ENCODE measurements around the gene MYO3A. TPM values are rescaled to one million over a fixed set of nuclear protein-coding genes. Genes with fewer than 3 reads are reported as not detected.

Gene MYO3A
- total RNA-seq, 1 experiment from 2014 or later, result not detected

DNA sequence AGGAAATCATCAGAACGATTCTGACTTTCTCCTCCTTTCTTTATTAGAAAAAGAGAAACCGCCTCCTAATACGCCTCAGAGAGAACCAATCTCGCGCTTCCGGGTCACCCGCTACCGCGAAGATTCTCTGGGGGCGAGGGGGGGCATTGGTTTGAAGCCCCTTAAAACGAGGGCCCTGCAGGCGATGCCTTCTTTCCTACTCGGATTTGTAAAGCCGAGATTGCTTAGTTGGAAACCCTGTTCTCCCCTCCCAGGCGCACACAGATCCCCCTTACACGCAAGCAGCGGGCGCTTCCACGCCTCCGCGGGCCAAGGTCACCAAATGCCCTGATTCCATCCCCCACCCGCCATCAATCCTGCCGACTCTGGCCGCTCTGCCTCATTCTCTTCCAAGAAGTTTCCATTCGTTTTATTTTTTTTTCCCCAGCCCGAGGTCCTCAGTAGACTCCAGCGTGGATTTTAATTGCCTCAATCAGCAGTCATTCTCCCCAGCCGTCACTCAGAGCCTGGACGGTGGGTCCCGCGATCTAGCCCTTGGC is 281.4 kb downstream of the MYO3A start:
- H3K9me3 ChIP-seq (ENCODE audit: insufficient read depth, low read depth), result no peaks in the 10 kb centered on the region
- peaks cover 18% of the 10 kb centered on the region; the same call in 1 of the 2 replicates for H3K27me3 ChIP-seq (ENCODE audit: insufficient read depth, low read depth)
- no peak overlapping the region for H3K4me2 ChIP-seq
- H3K4me3 ChIP-seq, result no peak overlapping the region
- H2AFZ ChIP-seq, result no peak overlapping the region
- CTCF ChIA-PET, result no interaction called here
- intact Hi-C loops (cut with micrococcal nuclease; ENCODE audit: unreplicated experiment), result no loop called here
- H3K79me2 ChIP-seq (ENCODE audit: low read depth), result no peaks in the 10 kb centered on the region
- DNase-seq, result no peak
- no peaks in the 10 kb centered on the region for H4K20me1 ChIP-seq (ENCODE audit: insufficient read depth)
- H3K36me3 ChIP-seq (ENCODE audit: low read depth), result no peaks in the 10 kb centered on the region
- H3K27ac ChIP-seq, result no peak overlapping the region
- H3K9me2 ChIP-seq (ENCODE audit: insufficient read depth), result no peaks in the 10 kb centered on the region
- TF ChIP-seq, protein P1, sequence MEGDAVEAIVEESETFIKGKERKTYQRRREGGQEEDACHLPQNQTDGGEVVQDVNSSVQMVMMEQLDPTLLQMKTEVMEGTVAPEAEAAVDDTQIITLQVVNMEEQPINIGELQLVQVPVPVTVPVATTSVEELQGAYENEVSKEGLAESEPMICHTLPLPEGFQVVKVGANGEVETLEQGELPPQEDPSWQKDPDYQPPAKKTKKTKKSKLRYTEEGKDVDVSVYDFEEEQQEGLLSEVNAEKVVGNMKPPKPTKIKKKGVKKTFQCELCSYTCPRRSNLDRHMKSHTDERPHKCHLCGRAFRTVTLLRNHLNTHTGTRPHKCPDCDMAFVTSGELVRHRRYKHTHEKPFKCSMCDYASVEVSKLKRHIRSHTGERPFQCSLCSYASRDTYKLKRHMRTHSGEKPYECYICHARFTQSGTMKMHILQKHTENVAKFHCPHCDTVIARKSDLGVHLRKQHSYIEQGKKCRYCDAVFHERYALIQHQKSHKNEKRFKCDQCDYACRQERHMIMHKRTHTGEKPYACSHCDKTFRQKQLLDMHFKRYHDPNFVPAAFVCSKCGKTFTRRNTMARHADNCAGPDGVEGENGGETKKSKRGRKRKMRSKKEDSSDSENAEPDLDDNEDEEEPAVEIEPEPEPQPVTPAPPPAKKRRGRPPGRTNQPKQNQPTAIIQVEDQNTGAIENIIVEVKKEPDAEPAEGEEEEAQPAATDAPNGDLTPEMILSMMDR (conservative IDR thresholded peaks at IDR 0.05), result no peak
- no peak for TF ChIP-seq EZH2 (IDR thresholded peaks at IDR 0.05; ENCODE audit: low read depth)
- H3K4me1 ChIP-seq (replicated peaks; ENCODE audit: insufficient read depth), result no peaks in the 10 kb centered on the region
- POLR2A ChIA-PET (ENCODE audit: unreplicated experiment), result no interaction called here
- H3F3A ChIP-seq (ENCODE audit: insufficient read depth, low read depth), result no peaks in the 10 kb centered on the region
- no TSS peak for BruUV-seq (replicated peaks)

DNA sequence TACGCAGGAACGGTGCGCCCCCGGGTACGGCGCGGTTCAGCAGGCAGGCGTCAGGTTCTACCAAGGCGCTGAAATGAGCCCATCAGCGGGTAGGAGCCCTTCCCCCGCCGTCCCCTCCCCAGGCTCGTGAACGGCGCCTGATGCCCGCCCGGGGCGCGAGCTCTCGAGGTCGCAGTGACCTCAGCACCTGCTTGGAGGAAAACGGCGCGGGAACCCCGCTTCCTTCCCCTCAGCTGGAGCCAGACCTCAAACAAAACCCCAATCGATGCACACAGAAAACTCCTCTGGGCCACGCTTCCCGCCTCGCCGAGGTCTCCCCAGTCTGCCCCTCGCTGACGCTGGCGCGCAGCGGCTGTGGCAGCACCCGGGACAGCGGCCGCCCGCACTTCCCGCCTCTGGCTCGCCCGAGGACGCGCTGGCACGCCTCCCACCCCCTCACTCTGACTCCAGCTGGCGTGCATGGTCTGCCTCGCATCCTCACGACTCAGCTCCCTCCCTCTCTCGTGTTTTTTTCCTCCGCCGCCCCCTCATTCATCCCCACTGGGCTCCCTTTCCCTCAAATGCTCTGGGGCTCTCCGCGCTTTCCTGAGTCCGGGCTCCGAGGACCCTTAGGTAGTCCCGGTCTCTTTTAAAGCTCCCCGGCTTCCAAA is 282.0 kb downstream of the MYO3A start:
- peaks cover 18% of the 10 kb centered on the region; the same call in 1 of the 2 replicates for H3K27me3 ChIP-seq (ENCODE audit: insufficient read depth, low read depth)
- H3K4me2 ChIP-seq, result no peak overlapping the region
- TF ChIP-seq, protein P1 (conservative IDR thresholded peaks at IDR 0.05), result no peak
- TF ChIP-seq EZH2 (IDR thresholded peaks at IDR 0.05; ENCODE audit: low read depth), result no peak
- no peak for DNase-seq
- H3K27ac ChIP-seq, result no peak overlapping the region
- intact Hi-C loops (cut with micrococcal nuclease; ENCODE audit: unreplicated experiment), result no loop called here
- H3K4me1 ChIP-seq (replicated peaks; ENCODE audit: insufficient read depth), result no peaks in the 10 kb centered on the region
- no peaks in the 10 kb centered on the region for H4K20me1 ChIP-seq (ENCODE audit: insufficient read depth)
- H3K4me3 ChIP-seq, result no peak overlapping the region
- no TSS peak for BruUV-seq (replicated peaks)
- no peaks in the 10 kb centered on the region for H3K9me3 ChIP-seq (ENCODE audit: insufficient read depth, low read depth)
- H3K9me2 ChIP-seq (ENCODE audit: insufficient read depth), result no peaks in the 10 kb centered on the region
- ChIA-PET CTCF (no interaction called here), POLR2A (ENCODE audit: unreplicated experiment) (no interaction called here)
- no peak overlapping the region for H2AFZ ChIP-seq
- no peaks in the 10 kb centered on the region for H3K36me3 ChIP-seq (ENCODE audit: low read depth)
- H3K79me2 ChIP-seq (ENCODE audit: low read depth), result no peaks in the 10 kb centered on the region
- H3F3A ChIP-seq (ENCODE audit: insufficient read depth, low read depth), result no peaks in the 10 kb centered on the region

DNA sequence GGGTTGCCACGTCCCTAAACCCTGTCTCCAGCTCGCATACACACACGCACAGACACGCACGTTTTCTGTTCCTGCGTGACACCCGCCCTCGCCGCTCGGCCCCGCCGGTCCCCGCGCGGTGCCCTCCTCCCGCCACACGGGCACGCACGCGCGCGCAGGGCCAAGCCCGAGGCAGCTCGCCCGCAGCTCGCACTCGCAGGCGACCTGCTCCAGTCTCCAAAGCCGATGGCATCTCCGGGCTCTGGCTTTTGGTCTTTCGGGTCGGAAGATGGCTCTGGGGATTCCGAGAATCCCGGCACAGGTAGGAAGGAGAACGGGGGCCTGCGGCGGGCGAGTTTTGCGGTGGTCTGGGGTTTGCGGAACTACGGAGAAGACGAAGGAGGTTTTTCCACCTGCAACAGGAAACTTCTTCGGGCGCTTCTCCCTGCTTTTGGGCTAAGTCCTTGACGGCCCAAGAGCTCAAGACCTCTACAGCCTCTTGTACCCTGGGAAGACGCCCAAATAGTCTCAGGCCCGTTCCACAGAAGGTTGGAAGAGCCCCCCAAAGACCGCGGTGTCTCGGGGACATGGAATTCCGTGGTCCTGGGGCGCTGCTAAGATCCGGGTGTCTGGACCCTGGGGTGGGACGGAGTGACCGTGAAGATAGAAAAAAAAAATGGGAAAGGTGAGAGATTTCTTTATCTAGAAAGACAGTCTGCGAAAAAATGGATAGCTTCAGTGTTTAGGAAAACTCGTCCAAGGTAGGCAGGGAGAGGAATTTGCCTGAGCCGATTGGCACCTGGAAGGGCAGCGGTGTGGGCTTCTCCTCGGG is 282.8 kb downstream of the MYO3A start, which contains the start of gene GAD2:
Gene GAD2 (plus strand): TSS at position 190 of the 811 bp plus-strand sequence. CDS start 36 bp downstream, at position 226.
- Histone ChIP-seq H3F3A (ENCODE audit: insufficient read depth, low read depth) (no peaks in the 10 kb centered on the region), H3K4me1 (replicated peaks; ENCODE audit: insufficient read depth) (no peaks in the 10 kb centered on the region), H3K36me3 (ENCODE audit: low read depth) (no peaks in the 10 kb centered on the region), H3K27me3 (ENCODE audit: insufficient read depth, low read depth) (peaks cover 18% of the 10 kb centered on the region; the same call in 1 of the 2 replicates), H3K79me2 (ENCODE audit: low read depth) (no peaks in the 10 kb centered on the region), H2AFZ (no peak within 1 kb of the TSS), H3K27ac (no peak within 1 kb of the TSS), H4K20me1 (ENCODE audit: insufficient read depth) (no peaks in the 10 kb centered on the region), H3K4me3 (no peak within 1 kb of the TSS), H3K4me2 (no peak within 1 kb of the TSS), H3K9me3 (ENCODE audit: insufficient read depth, low read depth) (no peaks in the 10 kb centered on the region), H3K9me2 (ENCODE audit: insufficient read depth) (no peaks in the 10 kb centered on the region)
- CTCF ChIA-PET, result no interaction called here
- DNase-seq, result no peak
- no peak for TF ChIP-seq EZH2 (IDR thresholded peaks at IDR 0.05; ENCODE audit: low read depth)
- TF ChIP-seq, protein P1 (conservative IDR thresholded peaks at IDR 0.05), result no peak
- intact Hi-C loops (cut with micrococcal nuclease; ENCODE audit: unreplicated experiment), result no loop called here
- BruUV-seq (replicated peaks), result no TSS peak
- POLR2A ChIA-PET (ENCODE audit: unreplicated experiment), result no interaction called here

Data from PC-9 (cell line).